Neural progenitor cell (in vitro differentiated cells): ENCODE results near the gene GALC. TPM values are rescaled to one million over a fixed set of nuclear protein-coding genes. Genes with fewer than 3 reads are reported as not detected.
A peak's percentile ranks its signal among the peaks of the same experiment; 100 is the strongest.

ENCODE experiments used
- DNase-seq: peaks from one replicate; pipeline ENCODE4 v3.0.0-alpha.2; 2016; ENCODE audit warnings: low spot score
- H2AFZ ChIP-seq: fragments of 200-600 bp; sonication (generic); replicated peaks from 2 replicates; pipeline ENCODE4 v1.6.1; 2016; ENCODE audit warnings: antibody characterized with exemption
- H3F3A ChIP-seq: fragments of 200-600 bp; sonication (generic); 2 replicates; pipeline ENCODE4 v1.6.1; 2016; ENCODE audit warnings: antibody characterized with exemption, low read depth
- H3K27ac ChIP-seq: fragments of 200-600 bp; sonication (generic); 2 replicates; pipeline ENCODE4 v1.5.1; 2016; ENCODE audit warnings: mild to moderate bottlenecking
- H3K27me3 ChIP-seq: fragments of 200-600 bp; sonication (generic); 2 replicates; pipeline ENCODE4 v1.6.1; 2016; ENCODE audit warnings: mild to moderate bottlenecking, moderate library complexity
- H3K36me3 ChIP-seq: fragments of 200-600 bp; sonication (generic); 2 replicates; pipeline ENCODE4 v1.5.1; 2016
- H3K4me1 ChIP-seq: fragments of 200-600 bp; sonication (generic); 2 replicates; pipeline ENCODE4 v1.6.1; 2016; ENCODE audit warnings: mixed run types
- H3K4me2 ChIP-seq: fragments of 200-600 bp; sonication (generic); 2 replicates; pipeline ENCODE4 v1.6.1; 2016
- H3K4me3 ChIP-seq: fragments of 200-600 bp; sonication (generic); 2 replicates; pipeline ENCODE4 v1.5.1; 2016
- H3K79me2 ChIP-seq: fragments of 200-600 bp; sonication (generic); 2 replicates; pipeline ENCODE4 v1.6.1; 2016; ENCODE audit warnings: low read depth
- H3K9ac ChIP-seq: fragments of 200-600 bp; sonication (generic); 2 replicates; pipeline ENCODE4 v1.6.1; 2016
- H3K9me3 ChIP-seq: fragments of 200-600 bp; sonication (generic); 2 replicates; pipeline ENCODE4 v1.5.1; 2016; ENCODE audit warnings: low read depth
- H4K20me1 ChIP-seq: fragments of 200-600 bp; sonication (generic); 2 replicates; pipeline ENCODE4 v1.6.1; 2016; ENCODE audit warnings: low read depth
- H3K27ac Mint-ChIP-seq: 3 replicates; pipeline ENCODE4 v1.8.0; 2021; ENCODE audit warnings: mixed read lengths
- H3K27me3 Mint-ChIP-seq: 2 replicates; pipeline ENCODE4 v1.8.0; 2022; ENCODE audit warnings: low read depth, mild to moderate bottlenecking, inconsistent platforms, moderate library complexity, mixed read lengths; ENCODE audit not compliant: insufficient read depth
- H3K36me3 Mint-ChIP-seq: 3 replicates; pipeline ENCODE4 v1.8.0; 2021; ENCODE audit warnings: mixed read lengths
- H3K4me1 Mint-ChIP-seq: 3 replicates; pipeline ENCODE4 v1.8.0; 2021; ENCODE audit warnings: mixed read lengths
- H3K4me3 Mint-ChIP-seq: 3 replicates; pipeline ENCODE4 v1.8.0; 2021; ENCODE audit warnings: mild to moderate bottlenecking, moderate library complexity, mixed read lengths
- H3K9me3 Mint-ChIP-seq: 3 replicates; pipeline ENCODE4 v1.8.0; 2020; ENCODE audit warnings: mixed read lengths
- CTCF ChIP-seq: fragments of 200-600 bp; sonication (generic); IDR thresholded peaks from 2 replicates; pipeline ENCODE4 v1.5.1; 2017; ENCODE audit warnings: antibody characterized with exemption, mild to moderate bottlenecking
- EZH2 ChIP-seq: fragments of 200-600 bp; sonication (generic); IDR thresholded peaks from 2 replicates; pipeline ENCODE4 v1.6.1; 2017; ENCODE audit warnings: antibody characterized with exemption, mild to moderate bottlenecking, moderate library complexity
- EZH2phosphoT487 ChIP-seq: fragments of 200-600 bp; sonication (generic); IDR thresholded peaks from 2 replicates; pipeline ENCODE4 v1.6.1; 2017; ENCODE audit warnings: antibody characterized with exemption
- total RNA-seq: library from RNA; depleted of rRNA; stranded (reverse); fragments of >200 nt; gene quantifications from 2 replicates; pipeline ENCODE4 v1.2.3, GENCODE V29; 2015; ENCODE audit warnings: low replicate concordance

GALC gene
- total RNA-seq, 1 donor from 2014 or later, result 30.8 TPM

DNA sequence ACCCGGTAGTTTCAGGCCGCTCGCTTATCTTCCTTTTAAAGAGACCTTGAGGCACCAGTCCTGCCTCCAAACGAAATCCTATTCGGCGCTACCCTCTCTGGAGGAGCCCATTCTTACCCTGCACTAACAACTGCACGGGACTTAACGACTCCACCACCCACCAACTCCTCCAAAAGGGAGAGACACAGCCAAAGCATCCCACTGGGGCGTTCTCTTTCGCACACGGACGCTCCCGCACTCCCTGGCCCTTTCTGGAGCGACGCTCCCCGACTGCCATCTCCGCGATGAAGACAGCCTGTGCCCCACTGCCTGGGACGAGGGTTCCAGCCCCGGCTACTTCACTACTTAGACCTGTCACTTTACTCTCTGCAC lies 650 bp downstream of the GALC start:
- H3K4me2 ChIP-seq, result peak overlapping the region; percentile 84

DNA sequence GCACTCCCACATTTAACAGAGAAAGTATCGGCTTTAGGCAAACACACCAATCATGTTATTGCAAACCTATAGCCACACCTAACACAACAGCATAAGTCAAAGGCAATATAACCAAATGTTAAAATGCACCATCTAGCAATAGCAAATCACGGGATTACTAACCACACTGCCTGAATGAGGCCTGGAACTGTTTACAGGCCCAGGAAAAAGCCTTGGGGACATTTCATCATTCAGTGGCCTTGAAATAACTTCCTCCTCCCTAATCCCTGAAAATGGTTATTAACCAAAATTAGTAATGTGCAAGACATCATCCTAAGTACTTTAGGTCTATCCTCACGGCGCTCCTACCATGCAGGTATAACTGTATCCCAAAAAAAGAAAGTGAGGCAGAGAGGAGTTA lies 2.3 kb downstream of the GALC start:
- H3K79me2 ChIP-seq, result no peaks in the 10 kb centered on the region
- H3F3A ChIP-seq, result peaks cover 13% of the 10 kb centered on the region
- H3K27ac Mint-ChIP-seq, result no peak overlapping the region
- no peaks in the 10 kb centered on the region for H3K36me3 Mint-ChIP-seq
- no peak overlapping the region for H3K9ac ChIP-seq
- H3K27me3 ChIP-seq, result no peaks in the 10 kb centered on the region
- H3K4me3 ChIP-seq, result no peak overlapping the region
- H3K4me1 Mint-ChIP-seq, result peaks cover 19% of the 10 kb centered on the region
- H2AFZ ChIP-seq, result no peak overlapping the region
- TF ChIP-seq CTCF (no peak), EZH2 (no peak), EZH2phosphoT487 (no peak)
- peaks cover 4% of the 10 kb centered on the region for H3K4me1 ChIP-seq
- H3K9me3 Mint-ChIP-seq, result peaks cover 2% of the 10 kb centered on the region
- H3K27me3 Mint-ChIP-seq, result peaks cover 1% of the 10 kb centered on the region
- H3K36me3 ChIP-seq, result no peaks in the 10 kb centered on the region
- no peaks in the 10 kb centered on the region for H3K9me3 ChIP-seq
- no peak overlapping the region for H3K27ac ChIP-seq
- no peak for DNase-seq
- H4K20me1 ChIP-seq, result no peaks in the 10 kb centered on the region
- no peak overlapping the region for H3K4me2 ChIP-seq
- H3K4me3 Mint-ChIP-seq, result no peak overlapping the region

More for the DNA sequence above, 650 bp downstream of the GALC start:
- H3K27me3 Mint-ChIP-seq, result no peaks in the 10 kb centered on the region
- Histone ChIP-seq H3K9ac (peak overlapping the region; percentile 6), H3K4me3 (peak overlapping the region; percentile 74), H3K27me3 (no peaks in the 10 kb centered on the region), H3F3A (peaks cover 13% of the 10 kb centered on the region), H3K4me1 (peaks cover 4% of the 10 kb centered on the region), H3K9me3 (no peaks in the 10 kb centered on the region), H3K79me2 (no peaks in the 10 kb centered on the region), H4K20me1 (no peaks in the 10 kb centered on the region), H3K27ac (peak overlapping the region; percentile 62), H2AFZ (peak overlapping the region; percentile 98), H3K36me3 (no peaks in the 10 kb centered on the region)
- peak overlapping the region; percentile 64 for H3K27ac Mint-ChIP-seq
- TF ChIP-seq EZH2 (no peak), CTCF (no peak), EZH2phosphoT487 (peak; percentile 23)
- peaks cover 21% of the 10 kb centered on the region for H3K4me1 Mint-ChIP-seq
- no peaks in the 10 kb centered on the region for H3K36me3 Mint-ChIP-seq
- peaks cover 2% of the 10 kb centered on the region for H3K9me3 Mint-ChIP-seq
- DNase-seq, result peak; percentile 60
- H3K4me3 Mint-ChIP-seq, result peak overlapping the region; percentile 86

DNA sequence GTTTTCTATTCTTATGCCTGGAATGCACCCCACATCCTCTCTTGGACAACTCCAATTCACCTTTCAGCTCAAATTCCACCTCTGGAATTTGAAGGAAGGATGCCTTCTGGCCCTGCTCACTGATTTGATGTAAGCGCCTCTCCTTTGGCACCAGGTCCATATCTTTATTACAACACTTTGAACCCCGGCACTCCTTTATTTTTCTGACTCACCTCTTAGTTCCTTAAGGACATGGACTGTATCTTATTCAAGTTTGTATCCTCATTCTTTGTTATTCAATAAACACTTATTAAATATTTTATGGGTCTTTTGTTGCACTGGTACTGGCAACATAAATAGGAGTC lies 3.1 kb downstream of the GALC start:
- Histone ChIP-seq H3K9ac (no peak overlapping the region), H3K27me3 (no peaks in the 10 kb centered on the region), H4K20me1 (no peaks in the 10 kb centered on the region), H3K4me2 (no peak overlapping the region), H3K36me3 (no peaks in the 10 kb centered on the region), H3K27ac (no peak overlapping the region), H3K4me3 (no peak overlapping the region), H3K9me3 (no peaks in the 10 kb centered on the region), H2AFZ (no peak overlapping the region), H3F3A (peaks cover 13% of the 10 kb centered on the region), H3K79me2 (no peaks in the 10 kb centered on the region), H3K4me1 (peaks cover 4% of the 10 kb centered on the region)
- no peak for TF ChIP-seq EZH2phosphoT487
- no peak for TF ChIP-seq CTCF
- no peak for TF ChIP-seq EZH2
- Mint-ChIP-seq H3K4me3 (no peak overlapping the region), H3K27ac (no peak overlapping the region), H3K27me3 (peaks cover 2% of the 10 kb centered on the region), H3K36me3 (no peaks in the 10 kb centered on the region), H3K9me3 (peaks cover 2% of the 10 kb centered on the region), H3K4me1 (peaks cover 19% of the 10 kb centered on the region)
- no peak for DNase-seq
